Measurements from ENCODE around the gene USP1. TPM values are rescaled to one million over a fixed set of nuclear protein-coding genes. Genes with fewer than 3 reads are reported as not detected.

Gene USP1
- polyA plus RNA-seq, 2 of the 4 experiments (the other 2 are of a cell fraction): 23.5 to 31.4 TPM

Other genes with a start within 250 kb of the USP1 start
- gene L1TD1, start 242.2 kb upstream of the USP1 start, polyA plus RNA-seq (2011; rRNA removed): not detected in 2 replicates
- gene L1TD1, start 242.2 kb upstream of the USP1 start, polyA plus RNA-seq (2017; fragmentation: RNase III; extraction: RNeasy Plus Mini Kit Qiagen cat#74134 plus additional on column Dnase treatment): not detected in 3 replicates
- 0.57 and 0.66 TPM in 2 replicates for gene KANK4, start 117.6 kb upstream of the USP1 start, polyA plus RNA-seq (2011; rRNA removed)
- gene KANK4, start 117.6 kb upstream of the USP1 start, polyA plus RNA-seq (2017; fragmentation: RNase III; extraction: RNeasy Plus Mini Kit Qiagen cat#74134 plus additional on column Dnase treatment): 0.54 to 0.81 TPM (median 0.62 TPM) in 3 replicates
- gene ANGPTL3, start 160.5 kb downstream of the USP1 start, polyA plus RNA-seq (2011; rRNA removed): not detected in 2 replicates
- not detected in 3 replicates for gene ANGPTL3, start 160.5 kb downstream of the USP1 start, polyA plus RNA-seq (2017; fragmentation: RNase III; extraction: RNeasy Plus Mini Kit Qiagen cat#74134 plus additional on column Dnase treatment)

Data from A549 (cell line).